Activated T-helper 9 cell treated with anti-CD3 and anti-CD28 coated beads, Interleukin-2, amount 50 U/mL, for 16 hours (primary cell): ENCODE data around the gene ACKR2.

Source experiments
- DNase-seq: peaks from one replicate; pipeline ENCODE4 v3.0.0-alpha.2; 2020; ENCODE audit warnings: low read depth

Gene ACKR2, protein sequence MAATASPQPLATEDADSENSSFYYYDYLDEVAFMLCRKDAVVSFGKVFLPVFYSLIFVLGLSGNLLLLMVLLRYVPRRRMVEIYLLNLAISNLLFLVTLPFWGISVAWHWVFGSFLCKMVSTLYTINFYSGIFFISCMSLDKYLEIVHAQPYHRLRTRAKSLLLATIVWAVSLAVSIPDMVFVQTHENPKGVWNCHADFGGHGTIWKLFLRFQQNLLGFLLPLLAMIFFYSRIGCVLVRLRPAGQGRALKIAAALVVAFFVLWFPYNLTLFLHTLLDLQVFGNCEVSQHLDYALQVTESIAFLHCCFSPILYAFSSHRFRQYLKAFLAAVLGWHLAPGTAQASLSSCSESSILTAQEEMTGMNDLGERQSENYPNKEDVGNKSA

GRCh38 chr3:42809202-42809601, at the start of gene ACKR2:
ACKR2 (plus strand) TSS chr3:42809445; CDS start chr3:42864503, 55,058 bp downstream.
- no peak for DNase-seq

DNA sequence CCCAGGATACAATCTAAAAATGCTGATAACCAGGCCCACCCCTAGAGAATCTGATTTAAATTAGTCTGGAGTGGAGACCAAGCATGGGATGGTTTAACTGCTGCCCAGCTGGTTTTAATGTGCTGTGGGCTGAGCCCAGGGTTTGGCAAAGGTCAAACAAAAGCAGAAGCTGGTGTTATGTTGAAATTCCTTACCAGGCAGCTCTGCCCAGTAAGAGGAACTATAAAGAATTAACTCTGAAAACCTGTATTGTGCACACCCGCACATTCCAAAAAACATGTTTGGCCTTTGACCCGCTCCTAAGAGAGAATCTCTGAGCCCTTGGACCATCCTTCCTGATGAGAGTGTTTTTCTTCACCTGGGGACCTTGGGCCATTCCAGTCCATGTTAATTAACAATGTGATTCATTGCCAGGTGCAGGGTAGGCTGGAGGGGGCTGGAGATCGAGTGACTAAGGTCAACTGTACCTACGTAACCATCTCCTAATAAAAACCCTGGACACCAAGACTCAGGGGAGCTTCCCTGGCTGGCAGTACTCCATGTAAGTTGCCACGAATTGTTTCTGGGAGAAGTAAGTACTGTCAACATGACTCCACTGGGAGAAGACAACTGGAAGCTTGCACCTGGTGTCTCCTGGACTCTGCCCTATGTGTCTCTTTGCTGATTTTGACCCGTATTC, 47.1 kb upstream of the ACKR2 start:
- DNase-seq: no peak

- DNase-seq: no peak
Measured at GRCh38 chr3:42763021-42763420, 46.2 kb upstream of the ACKR2 start.

DNA sequence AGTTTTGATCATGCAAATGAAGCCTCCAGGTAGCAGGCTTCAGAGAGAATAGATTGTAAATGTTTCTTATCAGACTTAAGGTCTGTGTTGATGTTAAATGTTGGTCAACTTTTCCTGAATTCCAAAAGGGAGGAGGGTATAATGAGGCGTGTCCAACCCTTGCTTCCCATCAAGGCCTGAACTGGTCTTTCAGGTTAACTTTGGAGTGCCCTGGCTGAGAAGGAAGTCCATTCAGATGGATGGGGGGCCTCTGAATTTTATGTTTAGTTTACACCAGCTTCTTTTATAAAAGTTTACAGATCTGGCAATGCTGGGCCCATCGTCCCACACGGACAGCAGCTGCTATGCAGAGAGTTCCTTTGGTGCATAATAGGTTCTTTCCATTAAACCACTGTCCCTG, 45.1 kb upstream of the ACKR2 start:
- no peak for DNase-seq

GRCh38 chr3:42764561-42765295, 44.5 kb upstream of the ACKR2 start:
- DNase-seq: no peak

- no peak for DNase-seq
Measured at GRCh38 chr3:42769477-42770131, 39.6 kb upstream of the ACKR2 start.

DNA sequence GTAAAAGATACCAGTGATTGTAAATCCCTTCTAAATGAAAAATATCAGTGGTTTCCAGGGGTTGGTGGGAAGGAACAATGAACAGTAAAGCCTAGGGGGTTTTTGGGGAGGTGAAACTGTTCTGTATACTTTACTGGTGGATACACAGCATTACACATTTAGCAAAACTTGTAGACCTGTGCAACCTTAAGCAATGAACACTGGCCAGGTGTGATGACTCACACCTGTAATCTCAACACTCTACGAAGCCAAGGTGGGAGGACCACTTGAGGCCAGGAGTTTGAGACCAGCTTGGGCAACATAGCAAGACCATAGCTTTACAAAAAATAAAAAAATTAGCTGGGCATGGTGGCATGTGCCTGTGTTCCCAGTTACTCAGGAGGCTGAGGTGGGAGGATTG, 38.0 kb upstream of the ACKR2 start:
- no peak for DNase-seq

DNA sequence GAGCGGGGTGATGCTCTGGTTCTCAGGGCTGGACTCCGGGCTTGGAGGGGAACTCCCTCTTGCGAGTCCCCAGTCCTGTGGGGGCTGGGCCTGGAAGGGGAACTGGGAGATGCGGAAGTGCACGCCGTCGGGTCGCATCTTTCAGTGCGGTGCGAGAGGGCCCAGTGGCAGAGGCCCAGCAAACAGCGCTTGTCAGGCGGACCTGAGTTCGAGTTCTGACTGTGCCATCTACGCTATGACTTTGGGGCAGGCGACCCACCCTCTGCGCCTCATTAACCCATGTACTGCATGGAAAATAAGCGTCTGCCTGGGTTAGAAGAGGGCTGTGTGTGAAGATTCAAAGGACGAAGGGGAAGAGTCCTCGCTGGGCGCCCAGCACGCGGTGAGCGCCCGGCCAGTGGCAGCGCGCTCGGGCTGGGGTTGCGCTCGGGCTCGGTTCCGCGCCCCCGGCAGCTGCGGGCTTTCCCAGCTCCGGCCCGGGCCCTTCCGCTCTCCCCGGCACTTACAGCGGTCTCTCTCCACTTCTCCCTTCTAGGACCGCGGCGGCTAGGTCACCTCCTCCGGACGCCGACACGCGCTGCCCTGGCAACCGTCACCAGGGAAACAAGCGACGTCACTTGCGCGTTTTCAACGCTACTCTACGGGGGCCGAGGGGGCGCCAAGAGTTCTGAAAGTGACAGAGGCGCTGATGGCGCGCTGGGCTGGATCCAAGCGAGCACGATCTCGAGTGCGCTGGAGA, 36.4 kb upstream of the ACKR2 start, which contains the start of gene CCDC13:
TSS of gene CCDC13 (minus strand) at position 584 of the 739 bp plus-strand sequence. CDS start 14,908 bp downstream, outside the sequence.
- DNase-seq: peak; percentile 76

- DNase-seq: no peak
Measured at GRCh38 chr3:42773409-42773751, 35.9 kb upstream of the ACKR2 start.

DNA sequence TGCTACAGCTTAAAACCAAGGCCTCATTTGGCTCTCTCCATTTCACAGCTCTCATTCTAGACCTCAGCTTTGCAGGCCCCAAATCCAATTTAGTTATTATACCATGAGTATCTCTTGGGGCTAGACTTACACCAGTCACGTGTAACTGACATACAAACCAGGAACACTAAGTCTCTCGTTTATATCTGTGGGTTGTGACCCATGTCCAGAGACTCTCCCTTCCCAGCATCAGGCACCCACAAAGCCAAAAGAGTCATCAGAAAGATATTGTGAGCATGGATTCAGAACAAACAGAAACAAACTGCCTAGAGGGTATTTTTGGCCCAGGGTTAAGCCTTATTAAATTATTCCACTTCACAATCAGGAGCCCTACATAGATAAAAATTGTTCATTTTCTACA, 30.6 kb upstream of the ACKR2 start:
- DNase-seq: no peak

DNA sequence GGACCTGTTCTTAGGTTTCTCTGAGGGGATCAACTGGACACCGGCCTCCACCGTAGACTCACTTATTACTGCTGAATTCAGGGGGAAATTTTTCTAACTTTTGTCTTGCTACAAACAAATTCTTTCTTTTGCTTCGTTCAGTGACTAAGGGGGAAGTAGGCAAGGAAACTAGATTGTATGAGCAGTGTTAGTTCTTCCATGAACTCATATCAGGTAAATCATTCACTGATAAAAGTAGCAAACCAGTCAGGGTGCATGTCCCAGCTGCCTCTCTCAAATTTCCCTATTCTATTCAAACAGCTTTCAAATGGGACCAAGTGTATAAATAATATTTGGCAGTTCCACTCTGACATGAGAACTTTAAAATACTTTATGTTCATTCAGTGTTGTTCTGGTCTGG, 28.8 kb upstream of the ACKR2 start:
- DNase-seq: no peak

- DNase-seq: no peak
Measured at GRCh38 chr3:42780892-42781700, 28.1 kb upstream of the ACKR2 start.

DNA sequence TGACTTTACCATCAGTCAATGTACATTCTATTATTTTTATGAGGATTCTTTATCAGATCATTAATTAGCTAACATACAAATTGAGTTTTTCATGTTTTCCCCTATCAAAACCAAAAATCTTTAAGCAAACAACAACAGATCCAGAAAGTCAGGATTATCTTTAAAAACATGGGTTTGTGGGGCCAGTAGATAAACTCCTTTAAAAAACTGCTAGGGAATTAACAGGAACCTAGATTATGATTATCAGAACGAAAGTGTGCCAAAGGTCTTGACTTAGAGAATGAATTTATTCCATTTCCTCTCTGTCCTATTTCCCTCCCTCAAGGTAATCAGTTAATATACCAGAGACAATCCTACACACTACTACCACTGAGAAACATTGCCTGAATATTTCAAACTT, 23.0 kb upstream of the ACKR2 start:
- DNase-seq: no peak

GRCh38 chr3:42786631-42787030, 22.6 kb upstream of the ACKR2 start:
- DNase-seq: no peak

DNA sequence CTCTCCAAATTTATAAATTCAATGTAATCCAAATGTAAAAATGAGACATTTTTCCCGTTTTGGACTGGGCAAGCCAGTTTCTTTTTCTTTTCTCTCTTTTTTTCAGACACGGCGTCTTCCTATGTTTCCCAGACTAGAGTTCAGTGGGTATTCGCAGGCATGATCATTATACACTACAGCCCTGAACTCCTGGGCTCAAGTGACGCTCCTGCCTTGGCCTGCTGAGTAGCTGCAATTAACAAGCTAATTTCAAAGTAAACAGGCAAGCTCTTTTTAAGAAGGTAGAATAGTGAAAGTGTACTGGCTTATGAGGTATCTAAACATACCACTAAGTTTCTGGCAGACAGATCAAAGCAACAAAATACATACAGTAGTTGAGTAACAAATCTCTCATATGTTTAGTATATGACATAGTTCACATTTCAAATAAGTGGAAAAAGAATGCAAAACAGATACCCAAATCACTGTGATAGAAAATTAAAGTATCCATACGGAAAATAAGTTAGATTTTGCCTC, 18.5 kb upstream of the ACKR2 start:
- no peak for DNase-seq

GRCh38 chr3:42795621-42796181, 13.5 kb upstream of the ACKR2 start:
- DNase-seq: no peak

DNA sequence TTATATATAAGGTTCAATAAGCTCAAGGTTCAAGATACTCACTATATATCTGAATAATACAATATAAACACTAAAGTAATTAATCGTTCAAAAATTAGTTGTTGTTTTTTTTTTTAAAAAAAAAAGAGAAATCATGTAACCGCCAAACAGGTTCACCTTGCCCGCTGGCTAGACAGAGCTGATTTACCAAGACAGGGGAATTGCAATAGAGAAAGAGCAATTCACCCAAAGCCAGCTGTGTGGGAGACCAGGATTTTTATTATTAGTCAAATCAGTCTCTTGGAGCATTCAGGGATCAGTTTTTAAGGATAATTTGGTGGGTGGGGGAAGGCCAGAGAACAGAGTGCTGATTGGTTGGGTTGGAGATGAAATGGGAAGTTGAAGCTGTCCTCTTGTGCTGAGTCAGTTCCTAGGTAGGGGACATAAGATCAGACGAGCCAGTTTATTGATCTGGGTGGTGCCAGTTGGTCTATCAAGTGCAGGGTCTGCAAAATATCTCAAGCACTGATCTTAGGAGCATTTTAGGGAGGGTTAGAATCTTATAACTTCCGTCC, 12.8 kb upstream of the ACKR2 start:
- no peak for DNase-seq

DNA sequence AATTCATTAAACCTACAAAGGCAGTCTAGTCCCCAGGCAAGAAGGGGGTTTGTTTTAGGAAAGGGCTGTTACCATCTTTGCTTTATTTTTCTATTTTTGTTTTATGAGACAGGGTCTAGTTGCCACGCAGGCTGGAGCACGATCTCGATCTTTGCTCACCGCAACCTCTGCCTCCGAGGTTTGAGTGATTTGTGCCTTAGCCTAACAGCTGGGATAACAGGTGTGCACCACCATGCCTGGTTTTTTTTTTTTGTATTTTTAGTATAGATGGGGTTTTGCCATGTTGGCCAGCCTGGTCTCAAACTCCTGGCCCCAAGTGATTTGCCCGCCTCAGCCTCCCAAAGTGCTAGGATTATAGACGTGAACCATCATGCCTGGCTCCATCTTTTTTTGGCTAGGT, 9.9 kb upstream of the ACKR2 start:
- no peak for DNase-seq

DNA sequence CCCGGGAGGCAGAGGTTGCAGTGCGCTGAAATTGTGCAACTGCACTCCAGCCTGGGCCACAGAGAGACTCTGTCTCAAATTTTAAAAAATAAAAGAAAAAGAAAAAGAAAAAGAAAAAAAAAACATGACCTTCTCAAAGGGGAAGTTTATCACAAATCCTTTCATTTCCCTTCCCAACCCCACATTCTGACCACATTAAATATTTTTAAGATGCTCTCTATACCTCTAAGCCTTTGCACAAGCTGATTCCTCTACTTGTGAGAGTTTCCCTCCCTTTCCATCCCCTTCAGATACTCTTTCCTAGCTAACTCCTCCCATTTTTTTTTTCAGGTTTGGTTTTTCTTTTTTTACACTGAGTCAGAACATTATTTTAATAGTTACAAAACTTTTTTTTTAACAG, 9.0 kb upstream of the ACKR2 start:
- DNase-seq: no peak

DNA sequence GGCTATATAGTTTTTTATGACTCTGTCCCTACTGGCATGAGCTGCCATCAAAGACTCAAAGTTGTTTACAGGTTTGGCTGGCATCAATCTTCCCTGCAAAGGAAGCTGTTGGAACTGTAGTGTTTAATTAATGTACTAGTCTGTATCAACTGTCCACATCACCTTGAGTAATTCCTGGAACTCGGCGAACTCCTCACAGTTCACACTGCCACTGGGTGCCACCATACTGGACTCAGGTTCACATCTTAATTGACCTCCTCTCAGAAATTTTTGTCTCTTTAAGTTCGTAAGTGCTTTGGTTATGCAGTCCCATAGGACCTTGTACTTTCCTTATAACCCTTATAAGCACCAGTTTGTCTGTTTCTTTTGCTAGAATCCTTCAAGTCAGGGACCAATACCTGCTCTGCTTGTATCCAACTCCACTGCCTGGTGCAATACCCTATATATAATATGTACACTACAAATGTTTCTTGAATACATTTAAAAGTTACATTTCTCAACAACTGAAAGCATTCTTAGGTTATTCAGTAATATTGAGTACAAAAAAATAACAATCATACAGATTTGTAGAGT, 8.1 kb upstream of the ACKR2 start:
- DNase-seq: no peak
